A549 (cell line): ENCODE measurements around the gene INVS. TPM values are rescaled to one million over a fixed set of nuclear protein-coding genes. Genes with fewer than 3 reads are reported as not detected.

Experiments
- ATAC-seq, 2 experiments: fragments of 200-7000 bp in 1 of 2; fragments of >200 bp in 1 of 2; cut with Nextera tagmentation in 1 of 2; cut with Tn5 transposase in 1 of 2; 3 replicates each; pipeline versions ENCODE4 v1.8.0 to v1.9.1; 2018 to 2020; ENCODE audit warnings: mild to moderate bottlenecking in 1 of 2, moderate library complexity in 1 of 2
- CTCF ChIA-PET: fragments of 300-600 bp; sonication (Branson Sonifier 250); formaldehyde crosslinking; extraction: SDS; loops from one replicate; lab custom pipeline; 2021; ENCODE audit warnings: antibody characterized with exemption, inconsistent platforms; lab: Yijun Ruan, JAX
- POLR2A ChIA-PET: fragments of 350-600 bp; formaldehyde crosslinking; extraction: SDS; loops from one replicate; lab custom pipeline; 2021; ENCODE audit warnings: antibody characterized with exemption, inconsistent platforms; lab: Yijun Ruan, JAX
- DNase-seq, 2 experiments: peaks; one replicate each; pipeline versions ENCODE4 v3.0.0 to v3.0.0-alpha.2; 2011 to 2016; ENCODE audit warnings: low read depth in 1 of 2, low spot score in 1 of 2
- FAIRE-seq: peaks from 2 replicates; lab custom pipeline; 2011; peaks lifted over from hg19 to GRCh38; lab: Jason Lieb, UNC
- H3K27ac ChIP-seq, 2 experiments: fragments of >200 bp; sonication (Bioruptor Twin); formaldehyde crosslinking; 3 replicates each; pipeline ENCODE4 v1.5.1; 2016 to 2017
- H3K4me1 ChIP-seq: fragments of >200 bp; sonication (Bioruptor Twin); formaldehyde crosslinking; 3 replicates; pipeline ENCODE4 v1.6.1; 2016
- H3K4me2 ChIP-seq: fragments of >200 bp; sonication (Bioruptor Twin); formaldehyde crosslinking; 3 replicates; pipeline ENCODE4 v1.6.1; 2016
- H3K4me3 ChIP-seq: fragments of >200 bp; sonication (Bioruptor Twin); formaldehyde crosslinking; 3 replicates; pipeline ENCODE4 v1.5.1; 2016
- H3K9me3 ChIP-seq: fragments of >200 bp; sonication (Bioruptor Twin); formaldehyde crosslinking; 3 replicates; pipeline ENCODE4 v1.6.1; 2016
- BHLHE40 ChIP-seq: IDR thresholded peaks from 2 replicates; pipeline ENCODE4 v1.6.1; 2012; ENCODE audit warnings: low read depth, low read length, inconsistent platforms
- CBX2 ChIP-seq: fragments of 200-600 bp; sonication (generic); IDR thresholded peaks from 2 replicates; pipeline ENCODE4 v1.6.1; 2016; ENCODE audit warnings: low read depth, mild to moderate bottlenecking, borderline replicate concordance
- CBX8 ChIP-seq: fragments of 200-600 bp; sonication (generic); IDR thresholded peaks from 2 replicates; pipeline ENCODE4 v1.6.1; 2016
- HDAC2 ChIP-seq: fragments of 200-600 bp; sonication (generic); IDR thresholded peaks from 2 replicates; pipeline ENCODE4 v1.6.1; 2016
- HOXA7 ChIP-seq: fragments of 250-450 bp; sonication (Bioruptor Pico); IDR thresholded peaks from 2 replicates; pipeline ENCODE4 v1.5.0; 2020; ENCODE audit warnings: mild to moderate bottlenecking, moderate library complexity
- HOXB13 ChIP-seq: fragments of 250-450 bp; sonication (Bioruptor Pico); IDR thresholded peaks from 2 replicates; pipeline ENCODE4 v1.5.0; 2020; ENCODE audit warnings: low read depth, mild to moderate bottlenecking, moderate library complexity
- HOXB5 ChIP-seq: fragments of 250-450 bp; sonication (Bioruptor Pico); IDR thresholded peaks from 2 replicates; pipeline ENCODE4 v1.5.0; 2020; ENCODE audit warnings: mild to moderate bottlenecking, moderate library complexity
- JUN ChIP-seq, 2 experiments: fragments of >200 bp; sonication (Bioruptor Twin); formaldehyde crosslinking; IDR thresholded peaks; 2 replicates in 1 of 2; 3 replicates in 1 of 2; pipeline ENCODE4 v1.6.1; 2016 to 2017
- MAFK ChIP-seq: fragments of 450-650 bp; IDR thresholded peaks from 2 replicates; pipeline ENCODE4 v1.6.1; 2014; ENCODE audit not compliant: partially characterized antibody
- PHF8 ChIP-seq: fragments of 200-600 bp; sonication (generic); IDR thresholded peaks from 2 replicates; pipeline ENCODE4 v1.6.1; 2016; ENCODE audit warnings: low read depth, mild to moderate bottlenecking, antibody characterized with exemption, moderate library complexity, borderline replicate concordance
- POLR2A ChIP-seq: IDR thresholded peaks from 2 replicates; pipeline ENCODE4 v1.6.1; 2012; ENCODE audit warnings: mild to moderate bottlenecking, low read length
- RCOR1 ChIP-seq: fragments of 150-350 bp; IDR thresholded peaks from 2 replicates; pipeline ENCODE4 v1.6.1; 2014; ENCODE audit warnings: antibody characterized with exemption, low read length, low read depth
- ZC3H11A ChIP-seq: fragments of 450-650 bp; IDR thresholded peaks from 2 replicates; pipeline ENCODE4 v1.6.1; 2014; ENCODE audit warnings: antibody characterized with exemption, mild to moderate bottlenecking
- ZFP36 ChIP-seq: fragments of 450-650 bp; IDR thresholded peaks from 2 replicates; pipeline ENCODE4 v1.6.1; 2014; ENCODE audit warnings: borderline replicate concordance; ENCODE audit not compliant: partially characterized antibody
- ZSCAN20 ChIP-seq: fragments of 250-450 bp; sonication (Bioruptor Pico); IDR thresholded peaks from 2 replicates; pipeline ENCODE4 v1.8.0; 2022; ENCODE audit warnings: mild to moderate bottlenecking, moderate library complexity
- WGBS: methylation state at CpG from one replicate; pipeline ENCODE4 v1.1.6; 2017; ENCODE audit errors: missing lambda C conversion rate; 5-methylcytosine and 5-hydroxymethylcytosine counted together
- polyA minus RNA-seq: library from RNA; depleted of rRNA, polyadenylated mRNA; stranded (reverse); fragments of >200 nt; gene quantifications from 2 replicates; pipeline ENCODE4 v1.2.3, GENCODE V29; 2011; rRNA and poly(A)+ RNA removed
- polyA plus RNA-seq, 4 experiments: library from polyadenylated mRNA; depleted of rRNA in 3 of 4; stranded (reverse); fragments of >200 nt; fragmentation: RNase III in 1 of 4; extraction: RNeasy Plus Mini Kit Qiagen cat#74134 plus additional on column Dnase treatment in 1 of 4; gene quantifications; 2 replicates in 3 of 4; 3 replicates in 1 of 4; pipeline ENCODE4 v1.2.3, GENCODE V29; 2011 to 2017
- TF ChIP-seq, protein P1 (sequence below): IDR thresholded peaks from 2 replicates; pipeline ENCODE4 v1.6.1; 2012
- TF ChIP-seq, protein P2 (sequence below): fragments of >200 bp; sonication (Bioruptor Twin); formaldehyde crosslinking; IDR thresholded peaks from 3 replicates; pipeline ENCODE4 v1.5.1; 2016
- TF ChIP-seq, protein P3 (sequence below): fragments of 250-450 bp; sonication (Bioruptor Pico); IDR thresholded peaks from 2 replicates; pipeline ENCODE4 v1.5.0; 2020; ENCODE audit warnings: low read depth, mild to moderate bottlenecking, moderate library complexity
- TF ChIP-seq, protein P4 (sequence below): IDR thresholded peaks from 2 replicates; pipeline ENCODE4 v1.6.1; 2012

The INVS gene, protein sequence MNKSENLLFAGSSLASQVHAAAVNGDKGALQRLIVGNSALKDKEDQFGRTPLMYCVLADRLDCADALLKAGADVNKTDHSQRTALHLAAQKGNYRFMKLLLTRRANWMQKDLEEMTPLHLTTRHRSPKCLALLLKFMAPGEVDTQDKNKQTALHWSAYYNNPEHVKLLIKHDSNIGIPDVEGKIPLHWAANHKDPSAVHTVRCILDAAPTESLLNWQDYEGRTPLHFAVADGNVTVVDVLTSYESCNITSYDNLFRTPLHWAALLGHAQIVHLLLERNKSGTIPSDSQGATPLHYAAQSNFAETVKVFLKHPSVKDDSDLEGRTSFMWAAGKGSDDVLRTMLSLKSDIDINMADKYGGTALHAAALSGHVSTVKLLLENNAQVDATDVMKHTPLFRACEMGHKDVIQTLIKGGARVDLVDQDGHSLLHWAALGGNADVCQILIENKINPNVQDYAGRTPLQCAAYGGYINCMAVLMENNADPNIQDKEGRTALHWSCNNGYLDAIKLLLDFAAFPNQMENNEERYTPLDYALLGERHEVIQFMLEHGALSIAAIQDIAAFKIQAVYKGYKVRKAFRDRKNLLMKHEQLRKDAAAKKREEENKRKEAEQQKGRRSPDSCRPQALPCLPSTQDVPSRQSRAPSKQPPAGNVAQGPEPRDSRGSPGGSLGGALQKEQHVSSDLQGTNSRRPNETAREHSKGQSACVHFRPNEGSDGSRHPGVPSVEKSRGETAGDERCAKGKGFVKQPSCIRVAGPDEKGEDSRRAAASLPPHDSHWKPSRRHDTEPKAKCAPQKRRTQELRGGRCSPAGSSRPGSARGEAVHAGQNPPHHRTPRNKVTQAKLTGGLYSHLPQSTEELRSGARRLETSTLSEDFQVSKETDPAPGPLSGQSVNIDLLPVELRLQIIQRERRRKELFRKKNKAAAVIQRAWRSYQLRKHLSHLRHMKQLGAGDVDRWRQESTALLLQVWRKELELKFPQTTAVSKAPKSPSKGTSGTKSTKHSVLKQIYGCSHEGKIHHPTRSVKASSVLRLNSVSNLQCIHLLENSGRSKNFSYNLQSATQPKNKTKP
- polyA plus RNA-seq (2011; rRNA removed) (30.6 and 38.1 TPM in 2 replicates), polyA plus RNA-seq (2017; fragmentation: RNase III; extraction: RNeasy Plus Mini Kit Qiagen cat#74134 plus additional on column Dnase treatment) (11.6 to 12.7 TPM (median 11.9 TPM) in 3 replicates), polyA minus RNA-seq (37.4 and 43.9 TPM in 2 replicates)
- polyA plus RNA-seq (2012; cell fraction: cytosol; rRNA removed), result 8.5 and 9.5 TPM in 2 replicates
- 7.9 and 9.7 TPM in 2 replicates for polyA plus RNA-seq (2012; cell fraction: nucleus; rRNA removed)

DNA sequence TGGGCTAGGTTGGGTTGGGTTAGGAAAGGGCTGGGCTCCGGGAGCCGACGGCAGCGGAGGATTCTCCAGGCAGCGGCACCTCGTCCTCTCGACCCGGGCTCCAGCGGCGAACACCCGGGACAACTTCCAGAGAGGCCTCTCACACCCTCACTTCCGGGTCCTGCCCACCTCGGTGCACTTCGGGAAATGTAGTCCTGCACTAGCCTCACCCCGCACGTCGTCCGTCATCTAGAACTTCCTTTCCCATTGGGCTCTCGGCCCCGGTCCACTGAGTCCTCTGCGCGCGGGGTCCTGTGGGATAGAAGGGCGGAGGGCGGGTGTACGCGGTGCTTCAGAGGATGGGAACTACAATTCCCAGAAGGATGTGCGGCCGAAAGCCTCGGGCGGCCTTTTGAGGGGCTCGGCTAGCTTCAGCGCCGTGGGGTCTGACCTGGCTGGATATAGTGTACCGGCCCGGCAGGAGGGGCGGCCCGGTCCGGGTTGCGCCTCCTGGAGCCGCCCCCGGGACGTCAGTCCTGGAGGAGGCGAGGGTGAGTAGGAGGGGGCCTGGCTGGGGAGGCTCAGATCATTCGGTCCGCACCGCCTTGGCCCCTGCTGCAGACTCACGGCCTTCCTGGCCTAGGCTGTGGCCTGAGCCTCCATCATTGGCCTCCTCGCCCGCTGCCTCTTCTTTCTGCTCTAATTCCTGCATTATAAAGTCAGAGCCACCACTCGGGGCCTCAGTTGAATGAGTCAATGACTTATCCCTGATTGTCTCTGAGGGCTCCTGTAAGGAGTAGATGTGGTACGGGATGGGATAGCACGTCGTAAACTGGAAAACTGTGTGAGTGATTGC lies at the start of gene INVS, which contains the start of gene ERP44:
Gene INVS, plus strand, starts transcription at position 357 of the 835 bp plus-strand sequence. CDS start 5,279 bp downstream, outside the sequence.
Gene ERP44, minus strand, starts transcription at position 114 of the 835 bp plus-strand sequence. CDS start 160 bp downstream, outside the sequence.
- ATAC-seq, result peak; percentile 96 to 98
- TF ChIP-seq JUN (IDR thresholded peaks at IDR 0.05), result peak in 1 of 2 experiments; percentile 83; a peak in 3 of 5 replicates
- TF ChIP-seq, protein P1, sequence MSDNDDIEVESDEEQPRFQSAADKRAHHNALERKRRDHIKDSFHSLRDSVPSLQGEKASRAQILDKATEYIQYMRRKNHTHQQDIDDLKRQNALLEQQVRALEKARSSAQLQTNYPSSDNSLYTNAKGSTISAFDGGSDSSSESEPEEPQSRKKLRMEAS, result peak; percentile 53; the same call in 1 of the 2 replicates
- TF ChIP-seq, protein P2, sequence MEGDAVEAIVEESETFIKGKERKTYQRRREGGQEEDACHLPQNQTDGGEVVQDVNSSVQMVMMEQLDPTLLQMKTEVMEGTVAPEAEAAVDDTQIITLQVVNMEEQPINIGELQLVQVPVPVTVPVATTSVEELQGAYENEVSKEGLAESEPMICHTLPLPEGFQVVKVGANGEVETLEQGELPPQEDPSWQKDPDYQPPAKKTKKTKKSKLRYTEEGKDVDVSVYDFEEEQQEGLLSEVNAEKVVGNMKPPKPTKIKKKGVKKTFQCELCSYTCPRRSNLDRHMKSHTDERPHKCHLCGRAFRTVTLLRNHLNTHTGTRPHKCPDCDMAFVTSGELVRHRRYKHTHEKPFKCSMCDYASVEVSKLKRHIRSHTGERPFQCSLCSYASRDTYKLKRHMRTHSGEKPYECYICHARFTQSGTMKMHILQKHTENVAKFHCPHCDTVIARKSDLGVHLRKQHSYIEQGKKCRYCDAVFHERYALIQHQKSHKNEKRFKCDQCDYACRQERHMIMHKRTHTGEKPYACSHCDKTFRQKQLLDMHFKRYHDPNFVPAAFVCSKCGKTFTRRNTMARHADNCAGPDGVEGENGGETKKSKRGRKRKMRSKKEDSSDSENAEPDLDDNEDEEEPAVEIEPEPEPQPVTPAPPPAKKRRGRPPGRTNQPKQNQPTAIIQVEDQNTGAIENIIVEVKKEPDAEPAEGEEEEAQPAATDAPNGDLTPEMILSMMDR, result no peak
- TF ChIP-seq POLR2A, result peak; percentile 80
- no peak for TF ChIP-seq ZSCAN20
- TF ChIP-seq PHF8, result peak; percentile 74; the same call in 1 of the 2 replicates
- Histone ChIP-seq H3K9me3 (no peaks in the 10 kb centered on the region), H3K27ac (peak within 1 kb of the TSS; percentile 92), H3K4me3 (peak within 1 kb of the TSS; percentile 97), H3K4me1 (peaks cover 23% of the 10 kb centered on the region; the same call in 2 of the 3 replicates), H3K4me2 (peak within 1 kb of the TSS; percentile 90)
- WGBS, result under 1% methylated on average over 34 of the region's 54 CpGs
- peak; percentile 96 to 99 for DNase-seq
- ChIA-PET CTCF (no interaction called here), POLR2A (interaction anchor here (0.7 to 1.1 kb wide), 2 partner anchors 9 to 19 kb away, joined by 3 read pairs; no protein-coding TSS in a partner anchor)
- peak; percentile 83 for FAIRE-seq

DNA sequence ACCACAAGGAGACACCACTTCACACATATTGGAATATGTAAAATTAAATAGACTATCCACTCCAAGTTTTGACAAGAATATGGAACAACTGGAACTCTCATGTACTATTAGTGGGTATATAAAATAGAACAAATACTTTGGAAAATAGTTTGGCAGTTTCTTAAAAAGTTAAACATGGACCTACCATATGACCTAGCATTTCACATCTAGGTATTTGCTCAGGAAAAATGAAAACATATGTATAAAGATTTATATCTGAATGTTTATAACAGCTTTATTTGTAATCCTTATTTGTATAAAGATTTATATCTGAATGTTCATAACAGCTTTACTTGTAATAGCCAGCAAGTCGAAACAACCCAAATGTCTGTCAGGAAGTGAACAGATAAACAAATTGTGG lies 49.5 kb upstream of the INVS start:
- ATAC-seq, result no peak
- FAIRE-seq, result no peak
- 85% methylated on average over 1 of the region's 1 CpG for WGBS
- no peaks in the 10 kb centered on the region for H3K9me3 ChIP-seq
- no peaks in the 10 kb centered on the region for H3K4me1 ChIP-seq
- TF ChIP-seq, protein P3, sequence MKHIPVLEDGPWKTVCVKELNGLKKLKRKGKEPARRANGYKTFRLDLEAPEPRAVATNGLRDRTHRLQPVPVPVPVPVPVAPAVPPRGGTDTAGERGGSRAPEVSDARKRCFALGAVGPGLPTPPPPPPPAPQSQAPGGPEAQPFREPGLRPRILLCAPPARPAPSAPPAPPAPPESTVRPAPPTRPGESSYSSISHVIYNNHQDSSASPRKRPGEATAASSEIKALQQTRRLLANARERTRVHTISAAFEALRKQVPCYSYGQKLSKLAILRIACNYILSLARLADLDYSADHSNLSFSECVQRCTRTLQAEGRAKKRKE (CRISPR knock-in tag), result no peak
- TF ChIP-seq ZSCAN20, result no peak
- TF ChIP-seq MAFK, result no peak
- TF ChIP-seq, protein P1, result no peak
- TF ChIP-seq HOXB13 (CRISPR knock-in tag), result no peak
- TF ChIP-seq HDAC2, result no peak
- POLR2A ChIA-PET, result no interaction called here
- no peak overlapping the region for H3K4me3 ChIP-seq
- H3K4me2 ChIP-seq, result no peak overlapping the region
- CTCF ChIA-PET, result no interaction called here
- H3K27ac ChIP-seq, result no peak overlapping the region
- DNase-seq, result no peak

DNA sequence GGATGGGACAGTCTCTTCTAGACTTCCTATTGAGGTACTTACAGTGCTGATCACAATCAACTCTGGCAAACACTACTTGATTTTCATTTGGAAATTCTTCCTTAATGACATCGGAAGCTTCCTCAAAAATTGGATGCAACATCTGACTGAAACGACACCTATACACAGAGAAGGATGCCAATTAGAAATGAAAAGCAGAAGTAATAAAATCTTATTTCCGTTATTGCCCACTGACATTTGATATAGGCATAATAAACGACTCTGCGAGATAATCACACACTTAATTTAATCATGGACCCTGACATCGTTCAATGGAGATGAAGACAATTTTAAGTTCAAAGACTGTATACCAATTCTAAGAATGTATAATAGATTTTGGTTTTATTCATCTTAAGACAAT lies 46.7 kb upstream of the INVS start:
- Histone ChIP-seq H3K4me3 (no peak overlapping the region), H3K27ac (no peak overlapping the region), H3K4me2 (no peak overlapping the region), H3K4me1 (no peaks in the 10 kb centered on the region), H3K9me3 (no peaks in the 10 kb centered on the region)
- DNase-seq, result no peak
- no peak for FAIRE-seq
- WGBS, result 92% methylated on average over 6 of the region's 6 CpGs
- no peak for ATAC-seq
- ChIA-PET CTCF (no interaction called here), POLR2A (no interaction called here)
- TF ChIP-seq ZC3H11A, result no peak
- no peak for TF ChIP-seq ZFP36
- no peak for TF ChIP-seq HOXB5
- no peak for TF ChIP-seq HOXA7 (CRISPR knock-in tag)
- no peak for TF ChIP-seq CBX8
- TF ChIP-seq BHLHE40, result no peak
- TF ChIP-seq CBX2, result no peak
- TF ChIP-seq, protein P4, sequence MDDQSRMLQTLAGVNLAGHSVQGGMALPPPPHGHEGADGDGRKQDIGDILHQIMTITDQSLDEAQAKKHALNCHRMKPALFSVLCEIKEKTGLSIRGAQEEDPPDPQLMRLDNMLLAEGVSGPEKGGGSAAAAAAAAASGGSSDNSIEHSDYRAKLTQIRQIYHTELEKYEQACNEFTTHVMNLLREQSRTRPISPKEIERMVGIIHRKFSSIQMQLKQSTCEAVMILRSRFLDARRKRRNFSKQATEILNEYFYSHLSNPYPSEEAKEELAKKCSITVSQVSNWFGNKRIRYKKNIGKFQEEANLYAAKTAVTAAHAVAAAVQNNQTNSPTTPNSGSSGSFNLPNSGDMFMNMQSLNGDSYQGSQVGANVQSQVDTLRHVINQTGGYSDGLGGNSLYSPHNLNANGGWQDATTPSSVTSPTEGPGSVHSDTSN, result no peak
- TF ChIP-seq RCOR1, result no peak
